Stimulated activated CD4-positive, alpha-beta T cell treated with anti-CD3 and anti-CD28 coated beads, Interleukin-4, amount 100 ng/mL, for 1 hour (primary cell): ENCODE data around the gene B3GNT9.

Source experiments
- DNase-seq: peaks from one replicate; pipeline ENCODE4 v3.0.0-alpha.2; 2020

B3GNT9 gene, protein sequence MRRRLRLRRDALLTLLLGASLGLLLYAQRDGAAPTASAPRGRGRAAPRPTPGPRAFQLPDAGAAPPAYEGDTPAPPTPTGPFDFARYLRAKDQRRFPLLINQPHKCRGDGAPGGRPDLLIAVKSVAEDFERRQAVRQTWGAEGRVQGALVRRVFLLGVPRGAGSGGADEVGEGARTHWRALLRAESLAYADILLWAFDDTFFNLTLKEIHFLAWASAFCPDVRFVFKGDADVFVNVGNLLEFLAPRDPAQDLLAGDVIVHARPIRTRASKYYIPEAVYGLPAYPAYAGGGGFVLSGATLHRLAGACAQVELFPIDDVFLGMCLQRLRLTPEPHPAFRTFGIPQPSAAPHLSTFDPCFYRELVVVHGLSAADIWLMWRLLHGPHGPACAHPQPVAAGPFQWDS

DNA sequence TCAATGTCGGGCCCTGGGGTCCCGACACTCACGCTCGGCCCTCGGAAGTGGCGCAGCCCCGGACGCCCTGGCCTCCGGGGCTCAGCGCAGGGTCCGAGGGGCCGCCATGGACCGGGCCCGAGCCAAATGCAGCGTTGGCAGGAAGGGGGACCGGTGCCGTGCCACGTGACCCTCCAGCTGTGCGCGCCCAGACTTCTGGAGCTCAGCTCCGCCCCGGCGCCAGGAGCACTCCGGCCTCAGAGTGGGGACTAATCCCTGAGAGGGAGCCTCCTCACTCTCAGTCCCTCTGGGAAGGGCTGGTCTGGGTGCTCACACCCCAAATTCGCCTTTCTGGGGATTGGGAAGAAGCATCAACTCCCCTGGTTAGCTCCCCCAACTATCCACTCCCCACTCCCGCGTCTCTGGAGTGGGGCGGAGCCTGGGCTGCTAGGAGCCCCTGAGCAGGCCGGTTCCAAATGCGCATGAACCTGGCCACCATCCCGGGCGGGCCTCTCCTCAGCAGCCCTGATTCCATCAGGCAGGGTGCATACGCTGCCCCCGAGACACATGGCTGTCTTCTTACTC, at the start of gene B3GNT9:
TSS of gene B3GNT9 (minus strand) at position 166 of the 564 bp plus-strand sequence. CDS start 513 bp downstream, outside the sequence.
- DNase-seq = no peak

DNA sequence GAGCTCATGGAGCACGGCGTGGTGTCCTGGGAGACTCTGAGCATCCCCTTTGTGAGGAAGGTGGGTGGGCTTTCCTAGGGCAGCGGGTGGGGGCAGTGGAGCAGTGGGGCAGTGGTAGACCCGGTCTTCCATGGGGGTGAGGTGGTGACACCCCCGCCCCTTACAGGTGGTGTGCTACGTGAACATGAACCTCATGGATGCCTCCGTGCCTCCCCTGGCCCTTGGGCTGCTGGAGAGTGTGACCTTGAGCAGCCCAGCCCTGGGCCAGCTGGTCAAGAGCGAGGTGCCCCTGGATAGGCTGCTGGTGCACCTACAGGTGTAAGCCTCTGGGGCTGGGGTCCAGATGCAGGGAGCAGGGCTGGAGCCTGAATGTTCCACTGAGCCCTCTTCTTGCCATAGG, 49.7 kb upstream of the B3GNT9 start:
- no peak for DNase-seq

DNA sequence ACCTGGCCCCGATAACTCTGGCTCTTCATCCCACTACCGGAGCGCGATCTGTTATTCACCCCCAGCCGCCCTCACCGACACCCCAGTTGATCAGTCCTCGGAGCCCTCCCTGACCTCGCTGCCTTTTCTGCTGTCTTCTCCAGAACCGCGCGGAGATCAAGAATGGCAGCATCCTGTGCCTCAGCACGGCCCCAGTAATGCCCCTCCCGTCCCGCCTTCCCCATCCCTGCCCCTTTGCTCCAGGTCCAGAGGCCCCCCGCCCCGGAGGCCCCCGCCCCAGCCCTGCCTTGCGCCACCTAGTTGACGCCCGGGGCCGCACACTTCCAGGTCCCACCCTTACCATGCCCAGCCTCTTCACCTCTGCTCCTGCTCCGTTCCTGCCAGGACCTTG, 49.0 kb upstream of the B3GNT9 start:
- no peak for DNase-seq

DNA sequence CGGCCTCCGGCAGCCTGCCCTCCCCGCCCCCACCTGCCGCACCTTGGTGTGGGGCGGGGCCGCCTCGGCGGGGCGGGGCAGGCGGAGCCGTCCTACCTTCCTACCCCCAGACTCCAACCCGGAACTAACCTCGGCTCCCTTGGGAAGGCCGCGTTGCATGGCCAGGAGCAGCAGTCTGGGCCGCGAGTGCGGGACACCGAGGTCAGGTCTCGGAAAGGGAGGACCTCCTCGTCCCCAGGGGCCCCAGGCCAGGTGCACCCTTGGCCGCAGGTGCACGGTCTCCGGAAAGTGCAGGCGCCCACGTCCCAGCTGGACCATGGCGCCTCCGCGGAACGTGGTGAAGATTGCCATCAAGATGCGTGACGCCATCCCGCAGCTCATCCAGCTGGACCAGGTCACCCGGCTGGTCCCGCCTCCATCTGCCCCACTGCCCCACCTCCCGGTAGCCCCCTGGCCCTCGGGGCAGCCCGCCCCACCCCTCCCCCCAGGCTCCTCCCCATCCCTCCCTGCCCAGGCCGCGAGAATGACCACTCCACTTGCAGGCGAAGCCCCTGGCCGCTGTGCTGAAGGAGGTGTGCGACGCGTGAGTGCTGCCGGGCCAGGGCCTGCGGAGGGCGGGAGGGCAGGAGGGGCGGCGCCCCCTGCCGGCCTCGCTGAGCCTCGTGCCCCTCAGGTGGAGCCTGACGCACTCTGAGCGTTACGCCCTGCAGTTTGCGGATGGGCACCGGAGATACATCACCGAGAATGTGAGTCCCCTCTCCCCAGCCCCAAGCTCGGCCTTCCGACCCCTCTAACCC, 48.4 kb upstream of the B3GNT9 start, which contains the start of gene ELMO3:
TSS of gene ELMO3 (plus strand) at position 121 of the 797 bp plus-strand sequence. CDS start at position 317, 196 bp downstream.
- no peak for DNase-seq

DNA sequence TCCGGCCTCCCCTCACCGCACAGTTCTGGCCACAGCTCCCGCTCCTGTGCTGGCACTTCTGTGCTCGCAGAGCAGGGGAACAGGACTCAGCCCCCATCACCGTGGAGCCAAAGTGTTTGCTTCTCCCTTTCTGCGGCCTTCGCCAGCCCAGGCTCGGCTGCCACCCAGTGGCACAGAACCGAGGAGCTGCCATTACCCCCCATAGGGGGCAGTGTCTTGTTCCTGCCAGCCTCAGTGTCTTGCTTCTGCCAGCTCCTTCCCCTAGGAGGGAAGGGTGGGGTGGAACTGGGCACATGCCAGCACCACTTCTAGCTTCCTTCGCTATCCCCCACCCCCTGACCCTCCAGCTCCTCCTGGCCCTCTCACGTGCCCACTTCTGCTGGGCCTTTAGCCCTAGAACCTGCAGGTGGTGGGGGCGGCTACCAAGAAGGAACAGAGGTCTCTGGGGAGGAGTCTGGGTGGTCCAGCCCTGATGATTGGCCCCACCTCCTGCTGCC, 47.5 kb upstream of the B3GNT9 start:
- DNase-seq = no peak

DNA sequence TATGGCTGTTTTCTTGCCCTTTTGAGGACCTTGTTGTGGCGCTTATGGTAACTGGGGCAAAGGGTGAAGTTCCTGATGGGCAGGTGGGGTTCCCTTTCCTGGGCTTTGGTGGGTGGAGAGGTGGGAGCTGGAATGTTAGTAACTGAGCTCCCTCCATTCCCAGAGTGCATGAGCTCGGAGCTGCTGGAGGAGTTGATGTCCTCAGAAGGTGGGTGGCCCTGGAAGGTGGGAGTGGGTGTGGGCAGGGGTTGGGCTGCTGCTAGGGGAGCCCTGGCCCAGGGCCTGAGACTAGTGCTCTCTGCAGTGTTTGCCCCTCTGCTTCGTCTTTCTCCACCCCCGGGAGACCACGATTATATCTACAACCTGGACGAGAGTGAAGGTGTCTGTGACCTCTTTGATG, 46.9 kb upstream of the B3GNT9 start:
- DNase-seq = no peak

DNA sequence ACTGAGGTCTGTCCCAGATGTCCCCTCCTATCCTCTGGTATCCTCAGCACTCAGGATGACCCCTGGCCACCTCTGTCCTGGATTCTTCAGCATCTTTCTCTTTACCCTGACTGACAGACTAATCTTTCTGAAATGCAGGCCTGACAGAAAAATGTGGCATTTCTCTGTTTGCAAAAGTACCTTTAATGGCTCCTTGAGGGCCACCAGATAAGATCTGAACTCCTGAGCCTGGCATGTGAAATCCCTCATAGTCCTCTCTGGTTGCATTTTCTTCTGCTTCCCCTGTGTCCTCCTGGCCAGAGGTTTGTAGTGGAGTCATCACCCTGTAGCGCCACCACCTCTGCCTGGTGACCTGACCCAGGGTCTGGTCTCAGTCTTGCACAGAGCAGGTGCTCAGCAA, 46.1 kb upstream of the B3GNT9 start:
- no peak for DNase-seq

DNA sequence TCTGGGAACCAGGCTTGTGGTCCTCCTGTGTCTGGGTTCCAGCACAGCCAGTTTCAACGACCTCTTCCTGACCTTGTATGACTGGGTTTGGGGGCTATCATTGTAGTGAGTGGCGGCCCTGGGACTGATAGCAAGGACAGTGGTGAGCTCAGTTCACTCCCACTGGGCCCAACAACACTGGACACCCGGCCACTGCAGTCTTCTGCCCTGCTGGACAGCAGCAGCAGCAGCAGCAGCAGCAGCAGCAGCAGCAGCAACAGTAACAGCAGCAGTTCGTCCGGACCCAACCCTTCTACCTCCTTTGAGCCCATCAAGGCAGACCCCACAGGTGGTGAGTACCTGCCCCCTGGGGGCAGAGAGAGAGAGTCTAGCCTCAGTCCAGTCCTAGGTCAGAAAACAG, 44.9 kb upstream of the B3GNT9 start:
- DNase-seq = no peak

DNA sequence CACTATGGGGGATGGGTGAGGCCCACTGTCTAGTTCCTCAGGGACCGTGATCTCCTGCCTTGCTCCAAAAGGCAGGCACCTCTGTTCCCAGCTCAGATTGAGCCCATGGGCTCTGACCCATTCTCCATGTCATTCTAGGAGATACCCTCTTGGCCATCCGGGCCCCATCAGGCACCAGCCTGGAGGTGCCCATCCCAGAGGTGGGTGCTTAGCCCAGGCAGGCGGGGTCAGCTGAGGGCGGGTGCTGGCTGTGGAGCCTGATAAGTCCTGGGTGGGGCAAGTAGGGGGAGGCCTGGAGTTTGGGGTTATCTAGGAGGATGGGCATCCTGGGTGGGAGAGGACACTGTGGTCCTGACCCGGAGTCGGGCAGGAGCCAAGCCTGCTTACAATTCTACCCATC, 43.5 kb upstream of the B3GNT9 start:
- DNase-seq = no peak

DNA sequence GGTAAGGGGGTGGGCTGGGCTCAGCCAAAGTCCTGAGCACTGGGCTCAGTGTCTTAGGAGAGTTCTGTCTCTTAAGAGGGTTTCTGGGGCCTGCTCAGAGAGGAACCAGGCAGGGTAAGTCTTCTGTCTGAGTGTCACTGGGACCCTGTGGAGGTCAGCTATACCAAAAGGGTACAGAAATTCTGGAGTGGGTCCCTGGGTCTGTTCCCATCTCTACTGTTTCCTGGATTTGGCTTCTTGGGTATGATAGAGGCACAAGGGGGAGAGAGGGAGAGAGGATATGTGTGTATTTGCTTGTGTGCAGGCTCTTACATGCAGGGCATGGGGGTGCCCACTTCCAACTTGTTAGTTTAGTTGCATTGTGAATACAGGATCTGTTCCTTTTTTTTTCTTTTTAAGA, 42.7 kb upstream of the B3GNT9 start:
- no peak for DNase-seq

DNA sequence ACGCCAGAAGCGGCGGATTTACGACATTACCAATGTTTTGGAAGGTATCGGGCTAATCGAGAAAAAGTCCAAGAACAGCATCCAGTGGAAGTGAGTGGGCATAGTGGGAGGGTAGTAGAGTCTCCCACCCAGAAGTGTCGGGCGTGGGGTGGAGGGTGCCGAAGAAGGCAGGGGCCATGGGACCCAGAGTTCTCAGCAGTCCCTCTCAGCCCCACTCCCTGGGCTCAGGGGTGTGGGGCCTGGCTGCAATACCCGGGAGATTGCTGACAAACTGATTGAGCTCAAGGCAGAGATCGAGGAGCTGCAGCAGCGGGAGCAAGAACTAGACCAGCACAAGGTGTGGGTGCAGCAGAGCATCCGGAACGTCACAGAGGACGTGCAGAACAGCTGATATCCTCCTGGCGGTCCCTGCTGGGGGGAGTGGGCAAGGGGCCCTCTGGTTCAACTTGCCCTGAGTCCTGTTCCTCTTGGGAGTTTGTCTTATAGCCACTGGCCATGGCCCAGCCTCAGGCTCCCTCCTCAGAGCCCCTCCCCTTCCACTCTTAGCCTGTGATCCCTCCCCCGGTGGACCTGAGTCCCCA, 42.1 kb upstream of the B3GNT9 start:
- DNase-seq = no peak

DNA sequence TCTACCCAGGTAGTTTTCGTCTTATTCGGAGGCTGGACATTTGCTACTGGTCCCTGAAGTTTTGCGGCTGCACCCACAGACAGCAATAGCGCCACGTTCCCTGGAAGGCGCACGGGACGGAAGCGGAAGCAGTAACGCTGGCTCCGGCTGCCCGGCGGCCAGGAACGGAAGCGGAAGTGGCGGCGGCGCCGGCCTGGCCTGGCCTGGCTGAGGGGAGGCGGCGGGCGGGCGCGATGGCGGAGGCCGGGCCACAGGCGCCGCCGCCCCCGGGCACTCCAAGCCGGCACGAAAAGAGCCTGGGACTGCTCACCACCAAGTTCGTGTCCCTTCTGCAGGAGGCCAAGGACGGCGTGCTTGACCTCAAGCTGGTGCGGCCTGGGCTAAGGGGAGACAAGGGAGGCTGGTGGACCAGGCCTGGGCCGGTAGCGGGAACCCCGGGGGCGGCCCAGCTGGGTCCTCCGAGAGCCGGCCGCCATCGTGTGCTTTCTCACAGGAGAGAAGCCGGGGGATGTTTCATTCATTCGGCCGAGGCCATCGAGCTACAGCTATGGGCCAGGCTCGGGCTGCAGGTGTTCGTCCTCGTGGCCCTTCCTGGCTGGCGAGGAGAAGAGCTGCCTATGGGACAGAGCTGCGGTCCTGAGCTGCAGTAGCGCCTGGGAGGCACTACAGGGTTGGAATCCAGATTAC, 41.3 kb upstream of the B3GNT9 start, which contains the start of gene E2F4:
TSS of gene E2F4 (plus strand) at position 161 of the 687 bp plus-strand sequence. CDS start at position 234, 73 bp downstream.
- peak; percentile 86 for DNase-seq

DNA sequence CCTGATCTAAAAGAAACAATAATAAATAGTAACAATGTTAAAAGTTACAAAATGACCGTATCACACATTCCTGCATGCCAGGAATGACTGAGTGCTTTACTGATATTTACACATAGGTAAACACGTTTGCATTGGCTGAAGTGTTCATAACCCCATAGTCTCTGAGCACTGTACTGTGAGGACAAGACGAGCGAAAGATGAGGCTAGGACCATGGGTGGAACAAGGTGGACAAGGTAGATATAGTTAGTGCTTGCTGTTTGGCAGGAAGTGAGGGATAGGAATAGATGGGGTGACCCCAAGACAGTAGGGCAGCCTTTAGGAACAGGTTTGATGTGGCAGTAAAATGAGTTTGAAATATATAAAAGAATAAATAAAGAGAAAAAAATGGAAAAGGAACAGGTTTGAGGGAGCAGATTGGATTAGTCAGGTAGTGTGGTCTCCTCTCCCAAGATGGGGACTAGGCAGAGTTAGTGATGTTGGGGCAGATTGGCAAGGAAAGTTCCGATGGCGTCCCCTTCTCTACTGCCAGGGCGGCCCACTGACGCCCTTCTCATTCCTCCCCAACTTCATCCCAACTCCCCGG, 40.7 kb upstream of the B3GNT9 start:
- DNase-seq = no peak

DNA sequence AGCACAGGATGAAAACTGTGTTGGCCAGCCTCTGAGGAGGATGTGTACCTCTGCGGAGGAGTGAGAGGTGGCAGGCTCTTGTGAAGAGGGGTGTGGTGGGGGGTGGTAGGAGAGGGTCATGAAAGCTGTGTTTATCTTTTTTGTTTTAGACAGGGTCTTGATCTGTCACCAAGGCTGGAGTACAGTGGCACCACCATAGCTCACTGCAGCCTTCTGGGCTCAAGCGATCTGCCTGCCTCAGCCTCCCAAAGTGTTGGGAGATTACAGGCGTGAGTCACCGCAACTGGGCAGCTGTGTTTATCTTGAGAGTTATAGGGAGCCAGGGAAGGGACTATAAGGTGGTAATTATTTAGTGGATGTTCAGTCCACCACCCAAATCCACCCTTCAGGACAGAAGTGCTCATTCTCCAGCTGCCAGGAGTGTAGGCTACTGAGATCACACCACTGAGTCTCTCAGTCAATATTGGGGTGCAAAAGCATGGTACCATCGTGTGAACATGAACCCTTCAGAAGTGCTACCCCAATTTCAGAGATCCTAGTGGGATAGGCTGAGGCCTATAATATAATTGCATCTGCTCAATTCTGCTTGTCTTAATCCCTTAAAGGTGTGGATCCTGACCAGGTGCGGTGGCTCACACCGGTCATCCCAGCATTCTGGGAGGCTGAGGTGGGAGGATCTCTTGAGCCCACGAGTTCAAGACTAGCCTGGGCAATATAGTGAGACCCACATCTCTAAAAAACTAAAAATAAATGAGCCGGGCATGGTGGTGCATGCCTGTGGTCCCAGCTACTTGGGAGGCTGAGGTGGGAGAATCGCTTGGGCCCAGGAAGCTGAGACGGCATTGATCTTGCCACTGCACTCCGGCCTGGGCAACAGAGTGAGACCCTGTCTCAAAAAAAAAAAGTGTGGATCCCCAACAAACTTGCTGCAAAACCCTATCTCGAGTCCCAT, 39.9 kb upstream of the B3GNT9 start:
- no peak for DNase-seq

DNA sequence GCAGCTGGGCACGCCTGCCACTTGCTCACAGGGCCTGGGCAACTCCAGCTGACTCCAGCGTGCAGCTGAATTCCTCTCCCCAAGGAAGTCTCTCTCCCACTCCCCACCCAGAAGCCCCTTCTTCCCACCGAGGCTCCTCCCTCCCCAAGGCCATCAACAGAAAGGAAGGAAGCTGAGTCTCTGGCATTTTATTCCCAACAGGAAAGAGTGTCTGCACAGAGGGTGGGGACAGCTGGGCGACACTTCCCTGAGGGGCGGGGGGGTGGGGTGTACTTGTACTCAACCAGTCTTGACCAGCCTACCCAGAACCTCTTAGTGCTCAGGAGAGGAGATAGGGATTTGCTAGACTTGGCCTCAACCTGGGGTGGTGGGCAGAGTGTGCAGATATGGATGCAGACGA, 39.2 kb upstream of the B3GNT9 start, which contains the start of gene EXOC3L1:
TSS of gene EXOC3L1 (minus strand) at position 96 of the 400 bp plus-strand sequence. CDS start 460 bp downstream, outside the sequence.
- DNase-seq = no peak

DNA sequence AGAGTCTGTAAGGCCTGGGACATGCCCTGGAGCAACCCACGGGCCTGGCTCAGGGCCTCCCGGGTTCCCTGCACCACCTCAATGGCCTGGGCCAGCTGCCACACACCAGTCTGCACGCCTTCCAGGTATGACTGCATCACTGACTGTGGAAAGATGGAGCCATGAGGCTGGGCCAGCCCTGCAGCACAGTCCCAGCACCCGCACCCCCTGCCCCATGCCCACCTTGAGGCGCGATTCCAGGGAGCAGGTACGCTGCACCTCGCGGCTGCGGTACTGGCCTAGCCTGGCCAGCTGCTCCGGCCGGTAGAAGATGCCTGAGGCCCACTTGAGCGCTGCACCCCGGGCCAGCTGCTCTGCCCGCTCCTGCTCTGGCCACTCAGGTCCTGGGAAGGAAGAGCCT, 38.0 kb upstream of the B3GNT9 start:
- no peak for DNase-seq

DNA sequence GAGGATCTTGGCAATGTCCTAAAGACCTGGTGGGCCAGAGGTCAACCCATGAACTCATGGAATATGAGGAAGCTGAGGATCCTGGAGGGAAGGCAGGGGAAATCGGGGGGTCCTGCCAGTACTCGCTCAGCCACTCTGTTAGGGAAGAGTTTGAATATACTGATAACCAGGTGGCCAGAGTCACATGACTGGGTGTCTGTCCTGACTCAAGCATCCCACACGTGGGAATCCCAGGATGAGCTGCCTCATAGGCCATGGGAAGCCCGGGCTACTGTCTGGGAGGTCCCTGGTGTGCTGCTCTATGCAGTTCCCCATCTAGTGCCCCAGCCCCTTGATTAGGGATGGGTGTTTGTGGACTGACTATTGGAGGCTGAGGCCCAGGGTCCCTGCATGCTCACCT, 37.5 kb upstream of the B3GNT9 start:
- DNase-seq = no peak

DNA sequence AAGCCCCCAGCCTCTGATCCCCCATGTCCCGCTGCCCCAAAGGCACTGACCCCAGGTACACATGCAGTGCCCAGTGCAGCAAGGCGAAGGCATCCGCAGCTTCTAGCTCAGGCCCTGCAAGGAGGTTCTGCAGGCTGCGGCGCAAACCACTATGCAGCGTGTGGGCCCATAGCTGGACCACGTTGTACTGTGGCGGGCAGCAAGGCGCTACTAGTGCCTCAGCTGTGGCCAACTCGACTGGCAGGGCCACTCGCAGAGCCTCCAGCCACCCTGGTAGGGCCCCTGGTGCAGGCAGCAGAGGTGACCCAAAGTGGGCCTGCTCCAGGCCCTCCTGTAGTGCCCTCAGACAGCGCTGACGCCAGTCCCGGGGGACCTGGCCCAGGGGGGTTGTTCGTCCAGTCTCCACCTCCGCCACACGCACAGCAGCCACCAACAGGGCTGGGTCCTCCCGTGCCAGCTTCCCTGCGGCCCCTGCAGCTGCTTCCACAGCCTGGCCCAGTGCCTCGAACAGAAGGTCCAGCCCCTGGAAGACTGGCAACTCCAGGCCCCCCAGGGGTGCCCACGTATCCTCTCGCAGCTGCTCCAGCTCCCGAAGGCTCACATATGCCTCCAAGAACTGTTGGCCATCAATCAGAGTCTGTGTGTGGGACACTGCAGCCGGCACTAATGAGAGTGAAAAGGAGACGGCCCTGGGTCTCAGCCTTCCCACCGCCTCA, 36.5 kb upstream of the B3GNT9 start:
- no peak for DNase-seq

DNA sequence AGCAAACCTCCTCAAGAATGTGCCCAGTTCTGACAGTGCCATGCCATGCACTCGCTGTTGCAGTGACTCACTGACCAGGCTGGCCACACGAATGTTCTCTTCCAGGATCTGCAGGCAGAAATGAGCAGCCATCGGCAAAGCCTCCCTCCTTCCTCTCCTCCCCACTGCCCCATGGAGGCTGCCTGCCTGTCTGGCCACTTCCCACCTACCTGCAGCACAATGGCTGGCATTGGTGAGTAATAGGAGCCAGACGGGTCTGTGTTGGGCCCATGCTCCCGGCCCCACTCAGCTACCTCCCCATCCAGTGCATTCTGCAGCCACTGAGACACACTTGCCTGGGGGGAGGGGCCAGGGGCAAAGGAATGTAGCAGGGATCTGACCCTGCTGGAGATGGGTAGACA, 35.8 kb upstream of the B3GNT9 start:
- DNase-seq = no peak

DNA sequence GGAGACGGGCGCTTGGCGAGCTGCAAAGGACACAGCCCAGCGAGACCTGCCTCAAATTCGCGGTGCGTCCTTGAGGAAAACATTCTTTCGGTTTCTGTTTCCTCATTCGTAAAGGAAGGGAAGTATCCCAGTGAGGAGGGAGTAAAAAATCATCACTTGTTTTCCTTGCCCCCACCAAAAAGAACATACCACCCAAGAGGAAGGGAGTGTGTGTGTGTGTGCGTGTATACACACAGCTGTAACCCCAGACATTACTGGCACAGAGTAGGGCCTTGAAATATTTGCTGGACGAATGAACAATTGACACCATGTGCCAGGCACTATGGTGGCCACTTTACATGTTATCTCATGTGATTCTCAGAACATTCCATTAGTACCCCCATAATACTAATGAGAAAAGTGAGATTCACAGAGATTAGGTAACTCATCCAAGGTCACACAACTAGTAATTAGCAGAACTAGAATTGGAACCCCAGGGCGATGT, 34.9 kb upstream of the B3GNT9 start:
- no peak for DNase-seq
